SK-N-SH treated with all-trans-retinoic acid at 6 μM for 48 hours (cell line): ENCODE data around the gene IL7R.

Experiments used
- ARNTL ChIP-seq: fragments of 450-650 bp; formaldehyde crosslinking; IDR thresholded peaks from 2 replicates; pipeline ENCODE4 v1.5.0; 2020; ENCODE audit warnings: low read depth, mild to moderate bottlenecking, moderate library complexity, borderline replicate concordance
- CSDC2 ChIP-seq: fragments of 250-450 bp; sonication (Bioruptor Pico); IDR thresholded peaks from 2 replicates; pipeline ENCODE4 v1.5.0; 2020; ENCODE audit warnings: mild to moderate bottlenecking, moderate library complexity
- GLIS3 ChIP-seq: fragments of 250-450 bp; sonication (Bioruptor Pico); IDR thresholded peaks from 2 replicates; pipeline ENCODE4 v1.5.0; 2020; ENCODE audit warnings: mild to moderate bottlenecking, moderate library complexity
- ISL1 ChIP-seq: fragments of 250-450 bp; sonication (Bioruptor Pico); IDR thresholded peaks from 2 replicates; pipeline ENCODE4 v2.1.2; 2022; ENCODE audit warnings: mild to moderate bottlenecking, moderate library complexity
- PPARA ChIP-seq: fragments of 250-450 bp; sonication (Bioruptor Pico); IDR thresholded peaks from 2 replicates; pipeline ENCODE4 v1.5.0; 2020; ENCODE audit warnings: mild to moderate bottlenecking, borderline replicate concordance
- ZNF70 ChIP-seq: fragments of 450-650 bp; formaldehyde crosslinking; IDR thresholded peaks from 2 replicates; pipeline ENCODE4 v1.5.0; 2020; ENCODE audit warnings: mild to moderate bottlenecking, moderate library complexity

GRCh38 chr5:35833224-35833623 lies 23.5 kb upstream of the IL7R start:
- no peak for TF ChIP-seq ISL1 (CRISPR knock-in tag)
- no peak for TF ChIP-seq ZNF70 (CRISPR knock-in tag)
- no peak for TF ChIP-seq GLIS3 (CRISPR knock-in tag)
- TF ChIP-seq ARNTL (CRISPR knock-in tag): no peak
- no peak for TF ChIP-seq CSDC2
- no peak for TF ChIP-seq PPARA
